Neural progenitor cell (in vitro differentiated cells): Measurements from ENCODE around the gene MYLK.

Source experiments
- CTCF ChIP-seq: fragments of 200-600 bp; sonication (generic); IDR thresholded peaks from 2 replicates; pipeline ENCODE4 v1.5.1; 2017; ENCODE audit warnings: antibody characterized with exemption, mild to moderate bottlenecking
- EZH2 ChIP-seq: fragments of 200-600 bp; sonication (generic); IDR thresholded peaks from 2 replicates; pipeline ENCODE4 v1.6.1; 2017; ENCODE audit warnings: antibody characterized with exemption, mild to moderate bottlenecking, moderate library complexity
- EZH2phosphoT487 ChIP-seq: fragments of 200-600 bp; sonication (generic); IDR thresholded peaks from 2 replicates; pipeline ENCODE4 v1.6.1; 2017; ENCODE audit warnings: antibody characterized with exemption

GRCh38 chr3:123892195-123892594 is 8.1 kb upstream of the MYLK start:
- TF ChIP-seq CTCF (no peak), EZH2 (no peak), EZH2phosphoT487 (no peak)
